Astrocyte (in vitro differentiated cells and primary cell): Measurements from ENCODE around the gene ILDR1.

Experiments used
- CTCF ChIP-seq: IDR thresholded peaks from 2 replicates; pipeline ENCODE4 v1.5.1; 2011; ENCODE audit warnings: low read depth, mild to moderate bottlenecking, inconsistent platforms, low read length, moderate library complexity; ENCODE audit not compliant: insufficient read depth
- EZH2 ChIP-seq: IDR thresholded peaks from 2 replicates; pipeline ENCODE4 v1.6.1; 2012; ENCODE audit warnings: mild to moderate bottlenecking, low read length, inconsistent platforms; ENCODE audit not compliant: insufficient read depth

GRCh38 chr3:121962443-121962842 is 59.6 kb downstream of the ILDR1 start:
- no peak for TF ChIP-seq EZH2
- TF ChIP-seq CTCF, result no peak
